NAMALWA (cell line): ENCODE results near the gene TMEM190.

Experiments used
- DNase-seq: peaks from one replicate; pipeline ENCODE4 v3.0.0-alpha.2; 2015; ENCODE audit warnings: low spot score

The TMEM190 gene

GRCh38 chr19:55423225-55424005 lies 46.8 kb downstream of the TMEM190 start:
- no peak for DNase-seq

GRCh38 chr19:55424518-55424917 lies 47.9 kb downstream of the TMEM190 start:
- DNase-seq: no peak

GRCh38 chr19:55426042-55426441 lies 49.4 kb downstream of the TMEM190 start:
- DNase-seq: no peak
